Activated CD4-positive, CD25-positive, alpha-beta regulatory T cell treated with anti-CD3 and anti-CD28 coated beads, Interleukin-2, amount 50 U/mL, for 16 hours (primary cell): ENCODE measurements around the gene WDFY1.
"Not testable (repeated sequence)": the region's sequence is repeated elsewhere in the genome, so short reads cannot be mapped to it uniquely, and the experiment has no call there.

Experiments
- DNase-seq: peaks from one replicate; pipeline ENCODE4 v3.0.0-alpha.2; 2020; ENCODE audit warnings: low read depth, low spot score

Gene WDFY1

DNA sequence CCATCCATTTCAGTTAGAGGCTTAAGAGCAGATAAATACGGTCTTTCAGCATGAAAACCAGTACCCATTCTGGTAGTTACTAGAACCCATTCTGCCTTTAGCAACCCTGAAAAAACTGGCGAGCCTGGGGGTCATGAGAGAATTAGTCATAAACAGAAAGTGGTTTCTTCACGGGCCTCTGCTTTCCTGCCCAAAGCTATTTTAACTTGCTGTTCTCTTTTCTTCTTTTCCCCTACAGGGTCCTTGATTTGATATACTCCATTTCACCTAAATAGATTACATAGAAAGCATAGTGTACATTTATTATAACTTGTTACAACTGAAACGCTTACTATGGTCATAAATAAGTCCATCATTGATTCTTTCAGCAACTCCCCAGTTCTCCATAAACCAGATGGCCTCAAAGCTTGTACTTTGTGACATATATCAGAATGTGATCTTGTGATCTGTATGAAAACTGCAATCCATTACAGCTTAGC is 48.3 kb downstream of the WDFY1 start:
- no peak for DNase-seq

- DNase-seq: no peak
These were observed 50.2 kb downstream of the WDFY1 start for GRCh38 chr2:223894968-223895367.

DNA sequence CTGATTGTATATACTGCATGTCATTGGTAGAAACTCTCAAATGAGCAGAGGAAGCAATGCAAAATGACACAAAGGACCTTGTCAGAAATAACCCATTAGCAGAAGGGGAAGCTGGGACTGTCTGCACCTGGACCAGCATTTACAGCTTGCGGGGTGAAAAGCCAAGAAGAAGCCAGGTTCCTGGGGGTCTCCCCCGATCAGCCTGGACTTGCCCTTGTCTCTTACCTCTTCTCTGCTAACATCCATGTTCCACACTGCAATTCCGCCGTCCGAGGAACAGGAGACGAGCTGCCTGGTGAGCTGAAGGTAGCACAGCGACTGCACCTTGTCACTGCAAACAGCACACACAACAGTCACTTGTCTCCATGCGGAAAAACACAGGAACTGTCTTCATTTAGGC is 51.1 kb downstream of the WDFY1 start:
- DNase-seq: no peak

DNA sequence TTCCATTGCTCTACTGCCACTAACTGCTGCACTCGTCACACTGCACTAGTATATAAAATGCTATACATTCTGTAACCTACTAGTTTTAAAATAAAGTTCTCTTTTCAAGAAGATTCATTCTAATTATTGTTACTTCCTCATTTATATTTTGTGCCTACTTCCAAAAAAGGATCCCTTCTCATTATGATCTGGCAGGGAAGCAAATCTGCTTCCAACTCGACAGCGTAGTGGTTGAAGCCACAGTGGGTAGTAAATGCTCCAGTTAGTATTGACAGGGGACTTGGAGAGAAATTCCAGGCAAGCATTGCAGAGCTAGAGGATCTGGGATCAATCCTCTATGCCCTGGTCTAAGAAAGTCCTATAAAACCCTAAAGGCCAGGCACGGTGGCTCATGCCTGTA is 54.4 kb downstream of the WDFY1 start:
- DNase-seq: no peak

DNA sequence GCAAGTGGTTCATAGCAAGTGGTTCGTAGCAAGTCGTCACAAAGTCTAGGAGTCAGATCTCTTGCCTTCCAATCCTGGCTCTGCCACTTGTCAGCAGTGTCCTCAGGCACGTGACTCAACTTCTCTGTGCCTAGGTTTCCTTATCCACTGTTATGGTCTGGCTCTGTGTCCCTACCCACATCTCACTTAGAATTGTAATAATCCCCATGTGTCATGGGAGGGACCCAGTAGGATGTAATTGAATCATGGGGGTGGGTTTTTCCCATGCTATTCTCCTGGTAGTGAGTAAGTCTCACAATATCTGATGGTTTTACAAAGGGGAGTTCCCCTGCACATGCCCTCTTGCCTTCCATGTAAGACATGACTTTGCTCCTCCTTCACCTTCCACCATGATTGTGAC is 55.9 kb downstream of the WDFY1 start:
- DNase-seq: no peak

DNA sequence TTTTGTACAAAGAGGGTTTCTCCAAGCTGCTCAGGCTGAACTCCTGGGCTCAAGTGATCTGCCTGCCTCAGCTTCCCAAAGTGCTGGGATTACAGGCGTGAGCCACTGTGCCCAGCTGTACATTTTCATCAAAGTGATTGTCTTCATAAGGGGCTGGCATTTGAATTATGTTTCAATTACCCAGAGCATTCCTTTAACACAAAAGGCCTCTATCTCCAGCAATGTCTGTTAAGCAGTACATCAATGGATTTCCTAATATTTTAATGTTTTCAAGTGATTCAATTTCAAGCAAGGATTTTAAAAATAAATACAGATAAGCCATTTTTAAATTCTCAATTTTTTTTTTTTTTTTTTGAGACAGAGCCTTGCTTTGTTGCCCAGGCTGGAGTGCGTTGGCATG is 56.9 kb downstream of the WDFY1 start:
- DNase-seq: no peak

DNA sequence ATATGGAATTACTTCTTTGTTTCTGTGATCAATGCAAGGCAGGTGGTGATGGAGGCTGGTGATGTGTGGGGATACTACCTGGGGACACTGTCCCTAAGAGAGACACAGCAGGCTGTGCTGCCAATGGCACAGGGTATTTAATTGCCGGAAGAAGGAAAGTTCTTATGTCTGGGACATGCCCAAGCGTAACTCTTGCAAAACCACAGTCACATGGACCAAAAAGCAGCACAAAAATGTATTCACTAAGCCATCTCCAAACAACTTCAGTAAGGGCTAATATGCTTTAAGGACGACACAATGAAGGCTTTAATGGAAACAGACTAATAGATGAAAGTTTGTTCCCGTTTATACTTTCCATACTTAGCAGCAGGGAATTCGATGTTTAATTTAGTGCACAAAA is 58.0 kb downstream of the WDFY1 start:
- no peak for DNase-seq

GRCh38 chr2:223886726-223887125 is 58.4 kb downstream of the WDFY1 start:
- DNase-seq: no peak

DNA sequence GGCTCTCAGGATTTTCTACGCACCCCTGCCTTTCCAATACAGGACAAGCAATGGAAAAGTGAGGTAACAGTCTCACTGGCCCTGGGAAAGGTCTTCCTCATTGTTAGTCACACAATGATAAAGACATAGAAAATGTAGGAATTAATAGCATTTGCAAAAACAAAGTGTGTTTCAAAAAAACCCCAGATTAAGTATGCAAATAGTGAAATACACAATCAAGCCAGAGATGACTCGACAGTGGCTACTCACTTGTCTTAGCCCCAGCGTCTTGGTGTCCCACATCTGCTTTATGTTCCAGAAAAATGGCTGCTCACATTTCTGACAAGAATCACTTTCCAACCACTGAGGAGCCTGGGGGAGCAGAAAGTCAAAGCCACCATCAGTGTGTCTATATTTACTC is 60.7 kb downstream of the WDFY1 start:
- DNase-seq: no peak

DNA sequence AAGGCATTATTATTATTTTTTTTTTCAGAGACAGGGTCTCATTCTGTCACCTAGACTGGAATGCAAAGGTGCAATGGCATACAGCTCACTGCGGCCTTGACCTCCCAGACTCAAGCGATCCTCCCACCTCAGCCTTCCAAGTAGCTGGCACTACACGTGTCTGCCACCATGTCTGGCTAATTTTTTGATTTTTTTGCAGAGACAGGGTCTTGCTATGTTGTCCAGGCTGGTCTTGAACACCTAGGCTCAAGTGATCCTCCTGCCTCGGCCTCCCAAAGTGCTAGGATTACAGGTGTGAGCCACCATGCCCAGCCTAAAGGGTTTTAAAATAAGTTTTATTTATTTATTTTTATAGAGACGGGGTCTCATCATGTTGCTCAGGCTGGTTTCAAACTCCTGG is 62.4 kb downstream of the WDFY1 start:
- no peak for DNase-seq

DNA sequence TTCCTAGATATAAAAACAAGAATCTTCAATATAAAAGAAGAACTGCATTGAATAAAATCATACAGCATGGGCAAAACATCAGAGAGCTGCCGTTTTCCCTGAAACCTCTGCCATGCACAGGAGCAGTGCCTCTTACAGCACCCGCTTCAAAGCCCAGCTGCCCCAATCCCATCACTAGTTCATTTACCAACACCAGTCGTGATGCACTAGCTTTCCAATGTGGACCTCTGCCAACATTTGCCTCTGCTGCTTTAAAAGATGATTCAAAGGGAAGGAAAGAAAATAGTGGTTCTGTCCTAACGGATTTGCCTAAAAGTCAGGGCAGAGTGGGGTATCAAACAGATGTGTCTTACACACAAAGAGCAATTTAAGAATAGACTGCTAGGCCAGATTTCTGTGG is 64.3 kb downstream of the WDFY1 start:
- DNase-seq: no peak

GRCh38 chr2:223877721-223878410 is 67.3 kb downstream of the WDFY1 start:
- DNase-seq: no peak

GRCh38 chr2:223873672-223874071 is 71.5 kb downstream of the WDFY1 start:
- DNase-seq: no peak

GRCh38 chr2:223872772-223873171 is 72.4 kb downstream of the WDFY1 start:
- not testable (repeated sequence) for DNase-seq

DNA sequence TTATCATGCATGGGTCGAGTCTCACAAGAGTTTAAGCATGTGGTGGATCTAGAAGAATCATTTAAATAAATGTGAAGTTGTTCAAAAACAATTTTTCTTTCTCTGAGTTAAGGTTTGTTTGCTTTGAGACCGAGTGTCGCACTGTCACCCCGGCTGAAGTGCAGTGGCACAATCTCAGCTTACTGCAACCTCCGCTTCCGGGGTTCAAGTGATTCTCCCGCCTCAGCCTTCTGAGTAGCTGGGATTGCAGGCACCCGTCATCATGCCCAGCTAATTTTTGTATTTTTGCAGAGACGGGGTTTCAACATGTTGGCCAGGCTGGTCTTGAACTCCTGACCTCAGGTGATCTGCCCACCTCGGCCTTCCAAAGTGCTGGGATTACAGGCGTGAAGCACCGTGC is 73.5 kb downstream of the WDFY1 start:
- DNase-seq: not testable (repeated sequence)

GRCh38 chr2:223870840-223871611 is 74.1 kb downstream of the WDFY1 start:
- DNase-seq: no peak

GRCh38 chr2:223868005-223868404 is 77.1 kb downstream of the WDFY1 start:
- no peak for DNase-seq

DNA sequence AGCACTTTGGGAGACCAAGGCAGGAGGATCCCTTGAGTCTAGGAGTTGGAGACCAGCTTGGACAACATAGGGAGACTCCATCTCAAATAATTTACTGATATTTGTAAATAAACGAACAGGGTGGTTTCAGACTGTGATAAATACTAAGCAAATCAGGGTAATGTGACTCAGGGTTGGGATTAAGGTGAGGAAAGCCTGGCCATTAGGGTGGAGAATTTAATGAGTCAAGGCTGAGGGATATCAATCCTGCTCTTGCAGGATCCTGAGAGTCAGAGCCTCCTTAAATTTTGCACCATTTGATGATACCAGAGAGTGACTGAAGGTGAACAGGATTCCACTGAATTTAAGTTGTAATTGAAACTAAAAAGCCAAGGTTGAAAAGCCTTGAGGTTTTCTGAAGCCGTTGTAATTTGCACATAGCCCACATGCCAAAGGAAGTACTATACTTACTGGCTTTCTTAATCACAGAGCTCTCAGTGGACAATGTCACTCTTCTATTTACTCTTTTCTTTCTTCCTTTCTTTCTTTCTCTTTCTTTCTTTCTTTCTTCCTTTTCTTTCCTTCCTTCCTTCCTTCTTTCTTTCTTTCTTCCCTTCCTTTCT is 79.1 kb downstream of the WDFY1 start:
- no peak for DNase-seq

GRCh38 chr2:223865124-223865523 is 80.0 kb downstream of the WDFY1 start:
- no peak for DNase-seq

GRCh38 chr2:223863491-223863890 is 81.6 kb downstream of the WDFY1 start:
- DNase-seq: no peak

GRCh38 chr2:223860809-223861738 is 84.1 kb downstream of the WDFY1 start:
- no peak for DNase-seq

- no peak for DNase-seq
These were observed 86.1 kb downstream of the WDFY1 start for GRCh38 chr2:223859070-223859469.
